Keratinocyte (primary cell): ENCODE data around the gene LHFPL3. TPM values are rescaled to one million over a fixed set of nuclear protein-coding genes. Genes with fewer than 3 reads are reported as not detected.
"Not testable (repeated sequence)": the region's sequence is repeated elsewhere in the genome, so short reads cannot be mapped to it uniquely, and the experiment has no call there.

Source experiments
- DNase-seq: peaks from one replicate; pipeline ENCODE4 v3.0.0-alpha.2; 2011; ENCODE audit warnings: low read depth, missing footprints, low spot score
- FAIRE-seq: peaks from 2 replicates; lab custom pipeline; 2011; peaks lifted over from hg19 to GRCh38; lab: Jason Lieb, UNC
- H2AFZ ChIP-seq: 2 replicates; pipeline ENCODE4 v1.6.0; 2012; ENCODE audit warnings: low read length, control low read depth, inconsistent platforms; ENCODE audit not compliant: control insufficient read depth
- H3K27ac ChIP-seq: 2 replicates; pipeline ENCODE4 v1.5.1; 2011; ENCODE audit warnings: low read length; ENCODE audit not compliant: control insufficient read depth, insufficient read depth
- H3K27me3 ChIP-seq: 3 replicates; pipeline ENCODE4 v1.6.0; 2011; ENCODE audit warnings: low read length; ENCODE audit not compliant: control insufficient read depth, insufficient read depth; ENCODE audit errors: extremely low read depth
- H3K36me3 ChIP-seq, 2 experiments: 2 replicates in 1 of 2; 3 replicates in 1 of 2; pipeline ENCODE4 v1.5.1; 2011; ENCODE audit warnings: low read length in 2 of 2, mild to moderate bottlenecking in 1 of 2; ENCODE audit not compliant: control insufficient read depth in 2 of 2, insufficient read depth in 2 of 2; ENCODE audit errors: extremely low read depth in 1 of 2
- H3K4me1 ChIP-seq: 3 replicates; pipeline ENCODE4 v1.5.1; 2011; ENCODE audit warnings: low read length; ENCODE audit not compliant: control insufficient read depth, insufficient read depth; ENCODE audit errors: extremely low read depth
- H3K4me2 ChIP-seq: 3 replicates; pipeline ENCODE4 v1.6.0; 2011; ENCODE audit warnings: low read depth, low read length; ENCODE audit not compliant: control insufficient read depth, insufficient read depth; ENCODE audit errors: extremely low read depth
- H3K4me3 ChIP-seq, 3 experiments: fragments of 200-600 bp in 1 of 3; sonication (generic) in 1 of 3; 2 replicates in 2 of 3; 3 replicates in 1 of 3; pipeline ENCODE4 v1.5.1; 2011 to 2016; ENCODE audit warnings: low read length in 3 of 3, mild to moderate bottlenecking in 3 of 3, control low read depth in 2 of 3, inconsistent platforms in 1 of 3, low read depth in 1 of 3, mixed read lengths in 1 of 3, mixed run types in 1 of 3, moderate library complexity in 1 of 3; ENCODE audit not compliant: control insufficient read depth in 2 of 3, insufficient read depth in 2 of 3; ENCODE audit errors: extremely low read depth in 1 of 3
- H3K79me2 ChIP-seq: 2 replicates; pipeline ENCODE4 v1.6.0; 2012; ENCODE audit warnings: low read length; ENCODE audit not compliant: control insufficient read depth, insufficient read depth
- H3K9ac ChIP-seq: 3 replicates; pipeline ENCODE4 v1.6.0; 2011; ENCODE audit warnings: low read length; ENCODE audit not compliant: control insufficient read depth, insufficient read depth; ENCODE audit errors: extremely low read depth
- H3K9me1 ChIP-seq: 3 replicates; pipeline ENCODE4 v1.6.0; 2011; ENCODE audit warnings: low read length; ENCODE audit not compliant: control insufficient read depth, insufficient read depth; ENCODE audit errors: extremely low read depth
- H3K9me3 ChIP-seq: 2 replicates; pipeline ENCODE4 v1.5.1; 2012; ENCODE audit warnings: low read depth, low read length; ENCODE audit not compliant: control insufficient read depth
- H4K20me1 ChIP-seq: 3 replicates; pipeline ENCODE4 v1.6.0; 2011; ENCODE audit warnings: low read length; ENCODE audit not compliant: control insufficient read depth, insufficient read depth; ENCODE audit errors: extremely low read depth
- CTCF ChIP-seq, 3 experiments: IDR thresholded peaks in 1 of 3; conservative IDR thresholded peaks in 1 of 3; optimal IDR thresholded peaks in 1 of 3; 2 replicates in 2 of 3; 3 replicates in 1 of 3; pipeline versions ENCODE3 to v1.5.1; 2011; ENCODE audit warnings: low read length in 3 of 3, mild to moderate bottlenecking in 3 of 3, moderate library complexity in 2 of 3, control low read depth in 1 of 3, inconsistent platforms in 1 of 3; ENCODE audit not compliant: insufficient read depth in 2 of 3; ENCODE audit errors: extremely low read depth in 1 of 3
- EZH2 ChIP-seq: IDR thresholded peaks from one replicate; pipeline ENCODE4 v1.6.1; 2012; ENCODE audit warnings: inconsistent platforms, mild to moderate bottlenecking, low read length, moderate library complexity
- dilution Hi-C: fragments of 300-500 bp; cut with MboI; formaldehyde crosslinking; loops from one replicate; pipeline ENCODE4 v1.7.0; 2020; ENCODE audit warnings: low sequenced_read_pairs; ENCODE audit not compliant: extremely low pct_ligation_motif_present
- polyA plus RNA-seq, 5 experiments: library from polyadenylated mRNA; depleted of rRNA in 3 of 5; stranded (reverse) in 3 of 5; stranded (forward) in 1 of 5; unstranded in 1 of 5; fragments of >200 nt; gene quantifications; 1 replicate in 1 of 5; 2 replicates in 3 of 5; 3 replicates in 1 of 5; pipeline versions ENCODE4 v1.2.1 to v1.2.3, GENCODE V29; 2011 to 2012; ENCODE audit warnings: missing spikeins in 2 of 5, low read depth in 1 of 5, low replicate concordance in 1 of 5

LHFPL3 gene
- polyA plus RNA-seq, 1 donor (not counting 4 experiments of a cell fraction or from before 2014, with no cell fraction given): not detected

GRCh38 chr7:104584620-104585019, 256.2 kb downstream of the LHFPL3 start:
- H3K9me1 ChIP-seq: no peaks in the 10 kb centered on the region
- no peak overlapping the region for H3K9ac ChIP-seq
- TF ChIP-seq EZH2 (no peak), CTCF (optimal IDR thresholded peaks at IDR 0.05 in 1 of 3, IDR thresholded peaks at IDR 0.05 in 1 of 3, conservative IDR thresholded peaks at IDR 0.05 in 1 of 3; ENCODE audit: extremely low read depth in 1 of 3, insufficient read depth in 2 of 3, low read length in 3 of 3) (no peak)
- no peak overlapping the region for H3K4me3 ChIP-seq
- H3K4me2 ChIP-seq: no peak overlapping the region
- no peaks in the 10 kb centered on the region for H3K4me1 ChIP-seq
- H2AFZ ChIP-seq: no peak overlapping the region
- no peak for FAIRE-seq
- no peaks in the 10 kb centered on the region for H3K79me2 ChIP-seq
- no peak overlapping the region for H3K27ac ChIP-seq
- H3K36me3 ChIP-seq: no peaks in the 10 kb centered on the region
- H4K20me1 ChIP-seq: no peaks in the 10 kb centered on the region
- H3K9me3 ChIP-seq: no peaks in the 10 kb centered on the region
- no peak for DNase-seq
- dilution Hi-C loops: no loop called here
- no peaks in the 10 kb centered on the region for H3K27me3 ChIP-seq

GRCh38 chr7:104595591-104595990, 267.2 kb downstream of the LHFPL3 start:
- H4K20me1 ChIP-seq, H3K9me1 ChIP-seq, H3K36me3 ChIP-seq, H3K79me2 ChIP-seq, H3K9ac ChIP-seq, DNase-seq, H3K27ac ChIP-seq, H3K4me2 ChIP-seq, FAIRE-seq, H3K4me1 ChIP-seq, H3K9me3 ChIP-seq, H3K27me3 ChIP-seq, H2AFZ ChIP-seq, dilution Hi-C loops, H3K4me3 ChIP-seq: not testable (repeated sequence)

- DNase-seq (no peak), FAIRE-seq (no peak)
- Histone ChIP-seq H3K9ac (no peak overlapping the region), H3K9me1 (no peaks in the 10 kb centered on the region), H3K4me1 (no peaks in the 10 kb centered on the region), H3K9me3 (no peaks in the 10 kb centered on the region), H2AFZ (no peak overlapping the region), H3K4me3 (no peak overlapping the region), H3K36me3 (no peaks in the 10 kb centered on the region), H3K4me2 (no peak overlapping the region), H3K27me3 (no peaks in the 10 kb centered on the region), H3K79me2 (no peaks in the 10 kb centered on the region), H3K27ac (no peak overlapping the region), H4K20me1 (no peaks in the 10 kb centered on the region)
- TF ChIP-seq EZH2 (no peak), CTCF (optimal IDR thresholded peaks at IDR 0.05 in 1 of 3, IDR thresholded peaks at IDR 0.05 in 1 of 3, conservative IDR thresholded peaks at IDR 0.05 in 1 of 3; ENCODE audit: extremely low read depth in 1 of 3, insufficient read depth in 2 of 3, low read length in 3 of 3) (no peak)
- dilution Hi-C loops: no loop called here
Observed at GRCh38 chr7:104603957-104604356, 275.6 kb downstream of the LHFPL3 start.
